Measurements from ENCODE around the gene MCIDAS. TPM values are rescaled to one million over a fixed set of nuclear protein-coding genes. Genes with fewer than 3 reads are reported as not detected.

MCIDAS gene
- total RNA-seq, 2 donors from 2014 or later = 0.80 TPM; not detected in 1

DNA sequence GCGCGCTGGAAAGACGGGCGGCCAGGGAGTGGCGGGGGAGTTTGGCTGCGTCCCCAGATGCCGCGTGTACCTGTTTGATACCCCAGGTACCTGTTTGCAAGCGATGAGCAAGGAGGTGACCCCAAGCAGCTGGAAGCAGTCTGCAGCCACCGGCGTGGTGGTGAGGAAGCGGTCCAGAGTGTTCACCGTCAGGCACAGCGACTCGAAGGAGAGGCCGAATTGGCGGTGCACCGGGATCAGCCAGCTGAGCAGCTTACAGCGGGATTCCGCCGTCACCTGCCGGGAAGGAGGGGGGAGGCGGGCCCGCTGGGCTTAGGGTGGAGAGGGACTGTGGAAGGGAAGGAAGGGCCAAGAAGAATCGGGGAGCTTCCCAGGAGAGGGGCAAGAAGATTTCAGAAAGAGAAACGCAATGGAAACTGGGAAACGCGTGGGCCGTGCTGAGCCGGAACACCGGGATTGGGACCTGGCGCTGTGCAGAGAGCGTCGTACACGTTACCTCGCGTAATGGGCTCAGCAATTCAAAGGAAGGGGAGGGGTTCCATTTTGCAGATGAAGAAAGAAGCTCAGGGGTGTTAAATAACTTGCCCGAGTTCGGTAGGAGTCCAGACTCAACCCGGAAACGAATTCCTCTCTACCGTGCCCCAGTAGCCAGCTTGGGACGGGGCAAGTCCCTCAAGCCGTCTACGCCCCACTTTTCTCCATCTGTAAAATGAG is 5.3 kb upstream of the MCIDAS start:
- no peaks in the 10 kb centered on the region for H3K9me3 ChIP-seq
- peak overlapping the region; percentile 57 to 71 for H3K27ac ChIP-seq
- DNase-seq (ENCODE audit: low spot score) = peak; percentile 24
- no peaks in the 10 kb centered on the region for H3K36me3 ChIP-seq
- whole genome bisulfite sequencing = 1% methylated on average over 45 of the region's 45 CpGs
- intact Hi-C loops (cut with DNase I) = no loop called here
- no peaks in the 10 kb centered on the region for H3K4me1 ChIP-seq (replicated peaks)
- peak overlapping the region; percentile 39 to 44 for H3K4me3 ChIP-seq
- TF ChIP-seq POLR2A (IDR thresholded peaks at IDR 0.05) = no peak
- TF ChIP-seq, protein P1, sequence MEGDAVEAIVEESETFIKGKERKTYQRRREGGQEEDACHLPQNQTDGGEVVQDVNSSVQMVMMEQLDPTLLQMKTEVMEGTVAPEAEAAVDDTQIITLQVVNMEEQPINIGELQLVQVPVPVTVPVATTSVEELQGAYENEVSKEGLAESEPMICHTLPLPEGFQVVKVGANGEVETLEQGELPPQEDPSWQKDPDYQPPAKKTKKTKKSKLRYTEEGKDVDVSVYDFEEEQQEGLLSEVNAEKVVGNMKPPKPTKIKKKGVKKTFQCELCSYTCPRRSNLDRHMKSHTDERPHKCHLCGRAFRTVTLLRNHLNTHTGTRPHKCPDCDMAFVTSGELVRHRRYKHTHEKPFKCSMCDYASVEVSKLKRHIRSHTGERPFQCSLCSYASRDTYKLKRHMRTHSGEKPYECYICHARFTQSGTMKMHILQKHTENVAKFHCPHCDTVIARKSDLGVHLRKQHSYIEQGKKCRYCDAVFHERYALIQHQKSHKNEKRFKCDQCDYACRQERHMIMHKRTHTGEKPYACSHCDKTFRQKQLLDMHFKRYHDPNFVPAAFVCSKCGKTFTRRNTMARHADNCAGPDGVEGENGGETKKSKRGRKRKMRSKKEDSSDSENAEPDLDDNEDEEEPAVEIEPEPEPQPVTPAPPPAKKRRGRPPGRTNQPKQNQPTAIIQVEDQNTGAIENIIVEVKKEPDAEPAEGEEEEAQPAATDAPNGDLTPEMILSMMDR (IDR thresholded peaks at IDR 0.05) = no peak
- no peak for TF ChIP-seq POLR2AphosphoS5 (IDR thresholded peaks at IDR 0.05)
- H3K27me3 ChIP-seq (replicated peaks; ENCODE audit: insufficient read depth) = no peaks in the 10 kb centered on the region

DNA sequence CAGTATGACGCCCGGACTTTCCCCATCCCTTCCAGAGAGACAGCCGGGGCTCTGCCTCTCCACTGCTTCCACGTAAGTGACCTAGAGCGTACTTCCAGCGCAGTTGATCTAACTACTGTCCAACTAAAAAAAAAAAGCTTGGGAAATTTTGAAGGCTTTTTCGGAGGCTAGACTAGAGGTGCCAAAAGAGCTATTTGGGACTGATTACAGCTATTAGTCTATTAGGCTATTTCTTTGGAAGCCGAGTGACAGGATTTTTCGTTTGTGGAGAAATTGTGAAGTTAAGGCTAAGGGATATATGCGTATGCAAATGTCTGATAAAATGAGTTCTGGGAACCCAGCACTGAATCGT is 4.8 kb upstream of the MCIDAS start:
- Histone ChIP-seq H3K4me1 (replicated peaks) (peaks cover 2% of the 10 kb centered on the region), H3K36me3 (no peaks in the 10 kb centered on the region), H3K9me3 (no peaks in the 10 kb centered on the region), H3K27me3 (replicated peaks; ENCODE audit: insufficient read depth) (no peaks in the 10 kb centered on the region), H3K27ac (peak overlapping the region; percentile 57 to 71), H3K4me3 (peak overlapping the region; percentile 39 to 44)
- TF ChIP-seq, protein P1 (IDR thresholded peaks at IDR 0.05) = no peak
- TF ChIP-seq POLR2AphosphoS5 (IDR thresholded peaks at IDR 0.05) (no peak), POLR2A (IDR thresholded peaks at IDR 0.05) (no peak)
- no peak for DNase-seq (ENCODE audit: low spot score)
- intact Hi-C loops (cut with DNase I) = no loop called here
- 3% methylated on average over 11 of the region's 11 CpGs for WGBS

DNA sequence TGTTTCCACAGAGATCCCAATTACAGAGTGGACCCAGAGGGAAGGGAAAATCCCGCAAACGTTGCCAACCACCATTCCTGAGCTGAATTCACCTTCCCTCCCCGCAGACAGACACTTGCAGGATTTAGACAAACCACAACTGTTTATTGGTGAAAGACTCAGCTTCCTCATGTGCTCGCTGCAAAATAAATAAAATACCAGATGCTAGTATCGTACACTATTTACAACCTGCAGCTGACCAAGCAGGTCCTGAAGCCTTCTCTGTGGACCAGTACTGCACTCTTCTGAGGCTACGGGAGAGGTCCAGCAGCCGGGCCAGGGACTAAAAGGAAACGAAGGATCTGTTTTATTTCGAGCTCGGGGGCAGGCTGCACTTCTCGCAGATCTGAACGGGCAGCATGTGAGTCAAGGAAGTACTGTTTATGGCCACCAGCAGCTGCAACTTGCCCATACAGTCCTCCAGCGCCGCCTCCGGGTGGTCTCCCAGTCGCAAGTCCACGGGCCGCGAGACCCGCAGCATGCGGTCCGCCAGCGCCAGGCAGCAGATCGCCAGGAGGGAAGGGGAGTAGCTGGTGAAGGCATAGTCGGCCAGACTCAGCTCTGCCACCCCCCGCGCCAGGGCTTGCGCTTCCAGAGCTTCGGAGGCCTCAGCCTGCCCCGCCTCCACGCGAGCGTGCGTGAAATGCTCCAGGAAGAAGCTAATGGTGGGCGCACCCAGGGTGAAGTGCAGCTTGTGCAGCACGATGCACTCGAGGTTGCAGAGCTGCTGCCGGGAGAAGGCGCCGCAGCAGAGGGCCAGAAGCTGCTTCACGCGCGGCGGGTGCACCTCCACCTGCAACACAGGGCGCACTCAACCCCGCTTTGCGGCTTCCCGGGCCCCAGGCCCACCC is 4.2 kb upstream of the MCIDAS start:
- Histone ChIP-seq H3K36me3 (no peaks in the 10 kb centered on the region), H3K9me3 (no peaks in the 10 kb centered on the region), H3K27me3 (replicated peaks; ENCODE audit: insufficient read depth) (no peaks in the 10 kb centered on the region), H3K4me3 (peak overlapping the region; percentile 39 to 44), H3K4me1 (replicated peaks) (peaks cover 3% of the 10 kb centered on the region), H3K27ac (no peak overlapping the region)
- DNase-seq (ENCODE audit: low spot score) = no peak
- intact Hi-C loops (cut with DNase I) = no loop called here
- TF ChIP-seq POLR2A (IDR thresholded peaks at IDR 0.05) (no peak), POLR2AphosphoS5 (IDR thresholded peaks at IDR 0.05) (no peak)
- TF ChIP-seq, protein P1 (IDR thresholded peaks at IDR 0.05) = peak in 1 of 4 experiments; percentile 8
- WGBS = 8% methylated on average over 36 of the region's 48 CpGs

- no peak for TF ChIP-seq POLR2A (IDR thresholded peaks at IDR 0.05)
- TF ChIP-seq, protein P1 (IDR thresholded peaks at IDR 0.05) = no peak
- no peak for TF ChIP-seq POLR2AphosphoS5 (IDR thresholded peaks at IDR 0.05)
- 52% methylated on average over 8 of the region's 8 CpGs for WGBS
- Histone ChIP-seq H3K27ac (no peak overlapping the region), H3K27me3 (replicated peaks; ENCODE audit: insufficient read depth) (no peaks in the 10 kb centered on the region), H3K4me1 (replicated peaks) (peaks cover 3% of the 10 kb centered on the region), H3K9me3 (no peaks in the 10 kb centered on the region), H3K4me3 (no peak overlapping the region), H3K36me3 (no peaks in the 10 kb centered on the region)
- DNase-seq (ENCODE audit: low spot score) = no peak
- intact Hi-C loops (cut with DNase I) = no loop called here
These were observed 3.0 kb upstream of the MCIDAS start for GRCh38 chr5:55230086-55230629.

Data from prostate gland (tissue), 2 donors.